Vagina (tissue), 2 donors: ENCODE results near the gene PAAF1.

ENCODE experiments used
- POLR2A ChIP-seq, 2 donors: fragments of 450-650 bp; IDR thresholded peaks; one replicate each; pipeline ENCODE4 v1.6.1; 2017; ENCODE audit warnings: antibody characterized with exemption in 2 of 2, mild to moderate bottlenecking in 2 of 2, moderate library complexity in 2 of 2
- TF ChIP-seq, protein P1 (sequence below), 3 experiments: fragments of 450-650 bp in 2 of 3; fragments of 200-600 bp in 1 of 3; sonication (generic) in 1 of 3; IDR thresholded peaks; one replicate each; pipeline ENCODE4 v1.5.1; 2017 to 2019; ENCODE audit warnings: antibody characterized with exemption in 3 of 3, mild to moderate bottlenecking in 2 of 3, moderate library complexity in 2 of 3

DNA sequence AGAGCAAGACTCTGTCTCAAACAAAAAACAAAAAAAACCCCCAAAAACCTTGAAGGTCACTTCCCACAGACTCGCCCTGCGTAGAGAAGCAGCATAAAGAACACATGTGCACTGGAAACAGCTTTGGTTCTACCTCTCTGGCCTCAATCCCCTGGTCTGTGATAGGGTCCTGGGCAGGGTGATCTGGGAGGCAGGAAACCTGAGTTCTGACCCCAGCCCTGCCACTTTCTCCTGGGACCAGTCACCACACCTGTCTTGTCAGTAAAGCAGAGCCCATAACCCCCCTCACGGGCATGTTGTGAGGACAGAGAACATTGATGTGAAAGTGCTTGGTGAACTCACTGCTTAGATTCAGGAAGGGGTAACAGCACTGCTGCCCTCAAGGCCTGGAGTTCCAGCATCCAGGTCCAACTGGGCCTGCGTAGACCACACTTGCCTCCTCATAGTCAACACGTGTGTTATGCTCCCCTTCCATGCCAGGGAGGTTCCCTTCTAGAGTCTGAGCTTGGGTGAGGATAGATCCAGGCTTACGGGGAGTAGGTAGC is 94.4 kb downstream of the PAAF1 start:
- TF ChIP-seq, protein P1, sequence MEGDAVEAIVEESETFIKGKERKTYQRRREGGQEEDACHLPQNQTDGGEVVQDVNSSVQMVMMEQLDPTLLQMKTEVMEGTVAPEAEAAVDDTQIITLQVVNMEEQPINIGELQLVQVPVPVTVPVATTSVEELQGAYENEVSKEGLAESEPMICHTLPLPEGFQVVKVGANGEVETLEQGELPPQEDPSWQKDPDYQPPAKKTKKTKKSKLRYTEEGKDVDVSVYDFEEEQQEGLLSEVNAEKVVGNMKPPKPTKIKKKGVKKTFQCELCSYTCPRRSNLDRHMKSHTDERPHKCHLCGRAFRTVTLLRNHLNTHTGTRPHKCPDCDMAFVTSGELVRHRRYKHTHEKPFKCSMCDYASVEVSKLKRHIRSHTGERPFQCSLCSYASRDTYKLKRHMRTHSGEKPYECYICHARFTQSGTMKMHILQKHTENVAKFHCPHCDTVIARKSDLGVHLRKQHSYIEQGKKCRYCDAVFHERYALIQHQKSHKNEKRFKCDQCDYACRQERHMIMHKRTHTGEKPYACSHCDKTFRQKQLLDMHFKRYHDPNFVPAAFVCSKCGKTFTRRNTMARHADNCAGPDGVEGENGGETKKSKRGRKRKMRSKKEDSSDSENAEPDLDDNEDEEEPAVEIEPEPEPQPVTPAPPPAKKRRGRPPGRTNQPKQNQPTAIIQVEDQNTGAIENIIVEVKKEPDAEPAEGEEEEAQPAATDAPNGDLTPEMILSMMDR (IDR thresholded peaks at IDR 0.05), result no peak
- TF ChIP-seq POLR2A (IDR thresholded peaks at IDR 0.05), result no peak
